ENCODE measurements around the gene MZF1.
"Not testable (repeated sequence)": the region's sequence is repeated elsewhere in the genome, so short reads cannot be mapped to it uniquely, and the experiment has no call there.

DNA sequence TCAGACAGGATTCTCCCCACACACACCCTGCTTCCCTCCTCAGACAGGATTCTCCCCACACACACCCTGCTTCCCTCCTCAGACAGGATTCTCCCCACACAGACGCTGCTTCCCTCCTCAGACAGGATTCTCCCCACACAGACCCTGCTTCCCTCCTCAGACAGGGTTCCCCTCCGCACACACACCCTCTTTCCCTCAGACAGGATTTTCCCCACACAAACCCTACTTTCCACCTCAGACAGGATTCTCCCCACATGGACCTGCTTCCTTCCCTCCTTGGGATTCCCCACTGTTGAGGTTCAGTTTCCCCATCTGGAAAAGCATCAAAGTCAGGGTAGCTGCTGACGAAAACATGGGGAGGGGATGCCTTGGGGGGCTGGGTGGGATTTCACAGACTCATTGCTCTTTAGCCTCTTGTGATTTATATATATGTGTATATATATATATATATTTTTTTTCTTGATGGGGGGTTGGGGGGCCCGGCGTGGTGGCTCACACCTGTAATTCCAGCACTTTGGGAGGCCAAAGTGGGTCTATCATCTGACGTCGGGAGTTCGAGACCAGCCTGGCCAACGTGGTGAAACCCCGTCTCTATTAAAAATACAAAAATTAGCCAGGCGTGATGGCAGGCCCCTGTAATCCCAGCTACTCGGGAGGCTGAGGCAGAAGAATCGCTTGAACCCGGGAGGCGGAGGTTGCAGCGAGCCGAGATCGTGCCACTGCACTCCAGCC, 30.3 kb downstream of the MZF1 start:
- TF ChIP-seq, protein P1, sequence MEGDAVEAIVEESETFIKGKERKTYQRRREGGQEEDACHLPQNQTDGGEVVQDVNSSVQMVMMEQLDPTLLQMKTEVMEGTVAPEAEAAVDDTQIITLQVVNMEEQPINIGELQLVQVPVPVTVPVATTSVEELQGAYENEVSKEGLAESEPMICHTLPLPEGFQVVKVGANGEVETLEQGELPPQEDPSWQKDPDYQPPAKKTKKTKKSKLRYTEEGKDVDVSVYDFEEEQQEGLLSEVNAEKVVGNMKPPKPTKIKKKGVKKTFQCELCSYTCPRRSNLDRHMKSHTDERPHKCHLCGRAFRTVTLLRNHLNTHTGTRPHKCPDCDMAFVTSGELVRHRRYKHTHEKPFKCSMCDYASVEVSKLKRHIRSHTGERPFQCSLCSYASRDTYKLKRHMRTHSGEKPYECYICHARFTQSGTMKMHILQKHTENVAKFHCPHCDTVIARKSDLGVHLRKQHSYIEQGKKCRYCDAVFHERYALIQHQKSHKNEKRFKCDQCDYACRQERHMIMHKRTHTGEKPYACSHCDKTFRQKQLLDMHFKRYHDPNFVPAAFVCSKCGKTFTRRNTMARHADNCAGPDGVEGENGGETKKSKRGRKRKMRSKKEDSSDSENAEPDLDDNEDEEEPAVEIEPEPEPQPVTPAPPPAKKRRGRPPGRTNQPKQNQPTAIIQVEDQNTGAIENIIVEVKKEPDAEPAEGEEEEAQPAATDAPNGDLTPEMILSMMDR (IDR thresholded peaks at IDR 0.05; ENCODE audit: insufficient read depth, low read length, poor library complexity, severe bottlenecking), result not testable (repeated sequence)
- TF ChIP-seq EZH2phosphoT487 (conservative IDR thresholded peaks at IDR 0.05; ENCODE audit: low read length), result not testable (repeated sequence)
